AG09309 (cell line): ENCODE data around the gene HFM1.

ENCODE experiments used
- DNase-seq: peaks from one replicate; pipeline ENCODE4 v3.0.0-alpha.2; 2010; ENCODE audit warnings: low read depth
- H3K4me3 ChIP-seq: 2 replicates; pipeline ENCODE4 v1.5.1; 2011; ENCODE audit warnings: mild to moderate bottlenecking, low read depth, low read length, moderate library complexity; ENCODE audit not compliant: control insufficient read depth
- TF ChIP-seq, protein P1 (sequence below): IDR thresholded peaks from 2 replicates; pipeline ENCODE4 v1.5.1; 2011; ENCODE audit warnings: mild to moderate bottlenecking, low read depth, low read length, inconsistent platforms; ENCODE audit not compliant: insufficient read depth, control insufficient read depth; ENCODE audit errors: missing control alignments

Gene HFM1

DNA sequence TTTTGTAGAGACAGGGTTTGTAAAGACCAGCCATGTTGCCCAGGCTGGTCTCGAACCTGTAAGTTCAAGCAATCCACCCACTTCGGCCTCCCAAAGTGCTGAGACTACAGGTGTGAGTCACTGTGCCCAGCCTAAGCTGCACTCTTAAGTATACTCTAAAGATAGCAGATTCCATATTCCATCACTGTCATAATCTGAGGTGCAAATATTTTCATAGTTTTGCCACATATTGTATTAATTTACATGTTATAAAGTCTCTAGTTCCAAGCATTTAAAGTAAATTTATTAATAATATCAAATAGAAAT is 121.3 kb downstream of the HFM1 start:
- TF ChIP-seq, protein P1, sequence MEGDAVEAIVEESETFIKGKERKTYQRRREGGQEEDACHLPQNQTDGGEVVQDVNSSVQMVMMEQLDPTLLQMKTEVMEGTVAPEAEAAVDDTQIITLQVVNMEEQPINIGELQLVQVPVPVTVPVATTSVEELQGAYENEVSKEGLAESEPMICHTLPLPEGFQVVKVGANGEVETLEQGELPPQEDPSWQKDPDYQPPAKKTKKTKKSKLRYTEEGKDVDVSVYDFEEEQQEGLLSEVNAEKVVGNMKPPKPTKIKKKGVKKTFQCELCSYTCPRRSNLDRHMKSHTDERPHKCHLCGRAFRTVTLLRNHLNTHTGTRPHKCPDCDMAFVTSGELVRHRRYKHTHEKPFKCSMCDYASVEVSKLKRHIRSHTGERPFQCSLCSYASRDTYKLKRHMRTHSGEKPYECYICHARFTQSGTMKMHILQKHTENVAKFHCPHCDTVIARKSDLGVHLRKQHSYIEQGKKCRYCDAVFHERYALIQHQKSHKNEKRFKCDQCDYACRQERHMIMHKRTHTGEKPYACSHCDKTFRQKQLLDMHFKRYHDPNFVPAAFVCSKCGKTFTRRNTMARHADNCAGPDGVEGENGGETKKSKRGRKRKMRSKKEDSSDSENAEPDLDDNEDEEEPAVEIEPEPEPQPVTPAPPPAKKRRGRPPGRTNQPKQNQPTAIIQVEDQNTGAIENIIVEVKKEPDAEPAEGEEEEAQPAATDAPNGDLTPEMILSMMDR = no peak
- no peak overlapping the region for H3K4me3 ChIP-seq
- no peak for DNase-seq

DNA sequence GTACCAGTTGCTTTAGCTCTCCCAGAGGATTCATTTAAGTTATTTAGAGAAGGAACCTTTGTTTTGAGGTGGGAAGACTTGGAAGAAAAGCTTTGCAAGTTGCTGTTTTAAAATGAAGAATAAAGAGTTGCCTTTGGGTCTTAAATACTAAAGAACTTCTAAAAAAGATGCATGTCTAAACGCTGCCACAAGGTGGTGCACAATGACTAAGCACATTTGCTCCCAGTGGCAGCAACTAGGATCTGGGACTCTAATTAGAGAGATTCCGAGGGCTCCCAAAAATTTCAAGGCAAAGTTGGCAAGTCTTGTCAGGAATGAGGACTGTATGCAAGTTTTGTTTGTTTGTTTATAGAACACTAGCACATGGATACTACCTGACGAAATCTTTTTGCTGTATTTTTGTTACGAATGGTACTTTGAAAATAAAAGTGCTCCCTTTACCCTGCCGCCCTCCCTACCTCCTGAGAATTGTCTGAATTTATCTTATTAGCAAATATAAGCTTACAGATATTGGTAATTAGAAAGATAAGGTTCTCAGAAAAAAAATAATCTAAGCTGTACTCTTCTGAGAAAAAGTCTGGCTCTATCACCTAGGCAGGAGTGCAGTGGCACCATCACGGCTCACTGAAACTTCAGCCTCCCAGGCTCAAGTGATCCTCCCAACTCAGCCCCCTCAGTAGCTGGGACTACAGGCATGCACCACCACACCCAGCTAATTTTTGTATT is 121.8 kb downstream of the HFM1 start:
- peak; percentile 47 for DNase-seq

DNA sequence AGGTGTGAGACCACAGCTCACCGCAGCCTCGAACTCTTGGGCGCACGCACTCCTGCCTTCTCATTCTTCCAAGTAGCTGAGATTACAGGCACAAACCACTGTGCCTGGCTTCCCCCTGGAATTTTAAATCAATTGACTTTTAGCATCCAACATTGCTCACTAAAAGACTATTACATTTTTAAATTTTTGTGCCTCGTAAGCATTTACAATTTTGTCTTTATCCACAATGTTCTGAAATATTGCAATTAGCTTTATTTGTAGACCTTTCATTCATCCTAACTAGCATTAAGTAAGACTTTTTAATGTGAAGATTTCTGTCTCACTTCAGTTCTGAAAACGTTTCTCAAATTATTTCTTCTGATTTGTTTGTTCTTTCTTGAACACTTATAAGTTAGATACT is 122.9 kb downstream of the HFM1 start:
- TF ChIP-seq, protein P1 = no peak
- H3K4me3 ChIP-seq = no peak overlapping the region

More for the DNA sequence above, 121.8 kb downstream of the HFM1 start:
- no peak overlapping the region for H3K4me3 ChIP-seq
- TF ChIP-seq, protein P1 = peak; percentile 76

DNA sequence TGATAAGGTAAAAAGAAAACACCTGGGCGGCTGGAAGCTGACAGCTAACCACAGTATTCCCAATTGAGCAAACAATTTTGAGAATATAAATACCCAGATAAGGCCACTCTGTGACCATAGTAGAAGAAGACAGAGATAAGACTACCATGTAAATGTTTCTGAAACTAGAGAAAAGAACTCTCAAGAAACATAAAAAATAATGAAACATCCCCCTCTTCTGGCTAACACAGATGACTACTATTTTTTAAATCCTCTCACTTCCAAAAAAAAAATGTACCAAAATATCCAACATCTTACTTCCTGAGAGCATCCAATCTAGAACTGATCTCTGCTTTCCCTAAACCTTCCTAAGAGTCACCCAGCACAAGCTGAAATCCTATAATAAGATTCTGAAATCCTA is 125.9 kb downstream of the HFM1 start:
- TF ChIP-seq, protein P1 = peak; percentile 22
- no peak overlapping the region for H3K4me3 ChIP-seq
- DNase-seq = peak; percentile 2

More for the DNA sequence above, 122.9 kb downstream of the HFM1 start:
- no peak for DNase-seq

DNA sequence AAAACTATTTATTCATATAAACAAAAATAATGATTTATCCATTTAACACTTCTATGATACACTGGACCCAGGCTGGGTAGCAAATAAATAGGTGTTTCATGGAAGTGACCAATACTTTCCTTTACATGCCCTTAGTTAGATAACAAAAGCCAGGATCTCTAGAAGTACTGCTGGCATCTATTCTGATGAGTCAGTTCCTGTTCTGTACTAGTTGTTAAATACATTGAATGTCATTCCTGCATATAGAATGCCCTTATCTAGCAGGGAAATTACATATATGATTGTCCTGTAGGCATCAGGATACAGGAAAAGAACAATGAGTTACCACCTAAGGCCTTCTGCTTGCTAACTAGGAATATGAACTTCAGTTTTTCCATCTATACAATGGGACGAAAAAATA is 130.8 kb downstream of the HFM1 start:
- DNase-seq = no peak
- no peak overlapping the region for H3K4me3 ChIP-seq
- TF ChIP-seq, protein P1 = no peak

DNA sequence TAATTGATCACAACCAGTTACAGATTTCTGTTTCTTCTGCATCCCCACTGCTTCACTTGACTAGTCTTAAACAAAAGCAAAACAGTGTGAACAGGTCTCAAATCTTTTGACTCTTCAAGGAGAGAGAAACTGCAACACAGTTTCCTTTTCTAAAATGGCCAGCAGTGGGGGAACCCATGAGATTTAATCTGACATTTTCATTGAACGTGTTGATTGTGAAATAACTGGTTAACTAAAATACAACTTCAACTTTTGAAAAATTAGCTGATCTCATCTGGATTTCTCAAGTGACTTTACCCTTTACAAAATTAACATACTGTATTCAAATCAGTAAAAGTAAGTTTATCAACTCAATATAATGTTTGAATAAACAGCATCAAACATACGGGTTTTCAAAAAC is 143.0 kb downstream of the HFM1 start:
- DNase-seq = no peak
- TF ChIP-seq, protein P1 = no peak
- no peak overlapping the region for H3K4me3 ChIP-seq
